HEK293 (cell line): ENCODE data around the gene SPEF1.

Source experiments
- GLI4 ChIP-seq: fragments of 450-650 bp; formaldehyde crosslinking; IDR thresholded peaks from 2 replicates; pipeline ENCODE4 v1.5.1; 2016; ENCODE audit warnings: missing biosample characterization, missing genetic modification characterization
- MZF1 ChIP-seq: fragments of 450-650 bp; formaldehyde crosslinking; IDR thresholded peaks from 2 replicates; pipeline ENCODE4 v1.5.1; 2017; ENCODE audit warnings: missing biosample characterization, missing genetic modification characterization, borderline replicate concordance
- PRDM10 ChIP-seq: fragments of 450-650 bp; formaldehyde crosslinking; IDR thresholded peaks from 2 replicates; pipeline ENCODE4 v1.5.1; 2016; ENCODE audit warnings: missing biosample characterization, missing genetic modification characterization
- SP2 ChIP-seq: fragments of 450-650 bp; formaldehyde crosslinking; IDR thresholded peaks from 2 replicates; pipeline ENCODE4 v1.5.1; 2016; ENCODE audit warnings: missing biosample characterization, missing genetic modification characterization
- YY1 ChIP-seq: fragments of 450-650 bp; formaldehyde crosslinking; IDR thresholded peaks from 2 replicates; pipeline ENCODE4 v1.5.1; 2018; ENCODE audit warnings: missing biosample characterization, missing genetic modification characterization
- ZBTB8A ChIP-seq: fragments of 450-650 bp; formaldehyde crosslinking; IDR thresholded peaks from 2 replicates; pipeline ENCODE4 v1.5.1; 2016; ENCODE audit warnings: missing biosample characterization, missing genetic modification characterization
- ZFP3 ChIP-seq: fragments of 450-650 bp; formaldehyde crosslinking; IDR thresholded peaks from 2 replicates; pipeline ENCODE4 v1.5.1; 2016; ENCODE audit warnings: low read depth, missing biosample characterization, missing genetic modification characterization
- ZNF138 ChIP-seq: fragments of 450-650 bp; formaldehyde crosslinking; IDR thresholded peaks from 2 replicates; pipeline ENCODE4 v1.5.1; 2016; ENCODE audit warnings: missing biosample characterization, missing genetic modification characterization, borderline replicate concordance
- ZNF521 ChIP-seq: fragments of 450-650 bp; formaldehyde crosslinking; IDR thresholded peaks from 2 replicates; pipeline ENCODE4 v1.5.1; 2017; ENCODE audit warnings: missing biosample characterization, mild to moderate bottlenecking, missing genetic modification characterization
- TF ChIP-seq, protein P1 (sequence below): fragments of 450-650 bp; formaldehyde crosslinking; IDR thresholded peaks from 2 replicates; pipeline ENCODE4 v1.5.1; 2016; ENCODE audit warnings: missing biosample characterization, missing genetic modification characterization
- TF ChIP-seq, protein P2 (sequence below): fragments of 450-650 bp; formaldehyde crosslinking; IDR thresholded peaks from 2 replicates; pipeline ENCODE4 v1.5.1; 2016; ENCODE audit warnings: missing biosample characterization, missing genetic modification characterization

GRCh38 chr20:3819411-3820047, 38.3 kb upstream of the SPEF1 start:
- TF ChIP-seq, protein P1, sequence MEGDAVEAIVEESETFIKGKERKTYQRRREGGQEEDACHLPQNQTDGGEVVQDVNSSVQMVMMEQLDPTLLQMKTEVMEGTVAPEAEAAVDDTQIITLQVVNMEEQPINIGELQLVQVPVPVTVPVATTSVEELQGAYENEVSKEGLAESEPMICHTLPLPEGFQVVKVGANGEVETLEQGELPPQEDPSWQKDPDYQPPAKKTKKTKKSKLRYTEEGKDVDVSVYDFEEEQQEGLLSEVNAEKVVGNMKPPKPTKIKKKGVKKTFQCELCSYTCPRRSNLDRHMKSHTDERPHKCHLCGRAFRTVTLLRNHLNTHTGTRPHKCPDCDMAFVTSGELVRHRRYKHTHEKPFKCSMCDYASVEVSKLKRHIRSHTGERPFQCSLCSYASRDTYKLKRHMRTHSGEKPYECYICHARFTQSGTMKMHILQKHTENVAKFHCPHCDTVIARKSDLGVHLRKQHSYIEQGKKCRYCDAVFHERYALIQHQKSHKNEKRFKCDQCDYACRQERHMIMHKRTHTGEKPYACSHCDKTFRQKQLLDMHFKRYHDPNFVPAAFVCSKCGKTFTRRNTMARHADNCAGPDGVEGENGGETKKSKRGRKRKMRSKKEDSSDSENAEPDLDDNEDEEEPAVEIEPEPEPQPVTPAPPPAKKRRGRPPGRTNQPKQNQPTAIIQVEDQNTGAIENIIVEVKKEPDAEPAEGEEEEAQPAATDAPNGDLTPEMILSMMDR (tag by site-specific recombination), result no peak
- TF ChIP-seq YY1 (tag by site-specific recombination) (no peak), ZFP3 (tag by site-specific recombination) (no peak), PRDM10 (tag by site-specific recombination) (no peak), ZNF138 (no peak), SP2 (tag by site-specific recombination) (no peak), GLI4 (no peak), ZNF521 (tag by site-specific recombination) (no peak), ZBTB8A (tag by site-specific recombination) (no peak), MZF1 (tag by site-specific recombination) (no peak)
- TF ChIP-seq, protein P2, sequence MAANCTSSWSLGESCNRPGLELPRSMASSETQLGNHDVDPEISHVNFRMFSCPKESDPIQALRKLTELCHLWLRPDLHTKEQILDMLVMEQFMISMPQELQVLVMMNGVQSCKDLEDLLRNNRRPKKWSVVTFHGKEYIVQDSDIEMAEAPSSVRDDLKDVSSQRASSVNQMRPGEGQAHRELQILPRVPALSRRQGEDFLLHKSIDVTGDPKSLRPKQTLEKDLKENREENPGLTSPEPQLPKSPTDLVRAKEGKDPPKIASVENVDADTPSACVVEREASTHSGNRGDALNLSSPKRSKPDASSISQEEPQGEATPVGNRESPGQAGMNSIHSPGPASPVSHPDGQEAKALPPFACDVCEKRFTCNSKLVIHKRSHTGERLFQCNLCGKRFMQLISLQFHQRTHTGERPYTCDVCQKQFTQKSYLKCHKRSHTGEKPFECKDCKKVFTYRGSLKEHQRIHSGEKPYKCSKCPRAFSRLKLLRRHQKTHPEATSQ (tag by site-specific recombination), result no peak
